Measurements from ENCODE around the gene SEPTIN1.

GRCh38 chr16:30342751-30343490 is 39.4 kb downstream of the SEPTIN1 start:
- no peak for TF ChIP-seq POLR2AphosphoS5 (IDR thresholded peaks at IDR 0.05; ENCODE audit: low read depth, low read length)
- TF ChIP-seq POLR2A (IDR thresholded peaks at IDR 0.05; ENCODE audit: low read depth, low read length), result no peak
- TF ChIP-seq TAF1 (IDR thresholded peaks at IDR 0.05; ENCODE audit: low read depth, low read length), result no peak

Data from GM12891 (cell line).